HepG2 (cell line): Measurements from ENCODE around the gene MAPRE3. TPM values are rescaled to one million over a fixed set of nuclear protein-coding genes. Genes with fewer than 3 reads are reported as not detected.
"Not testable (repeated sequence)": the region's sequence is repeated elsewhere in the genome, so short reads cannot be mapped to it uniquely, and the experiment has no call there.

Source experiments
- ATAC-seq: fragments of 200-7000 bp; cut with Tn5 transposase; 3 replicates; pipeline ENCODE4 v1.9.1; 2020; ENCODE audit warnings: mild to moderate bottlenecking, moderate library complexity
- BruUV-seq: library from RNA; stranded (reverse); fragments of 400-500 nt; replicated peaks from 2 replicates; lab custom pipeline; 2021; lab: Mats Ljungman, UMichigan
- CTCF ChIA-PET: fragments of 300-600 bp; formaldehyde crosslinking; extraction: SDS; loops from one replicate; lab custom pipeline; 2021; ENCODE audit warnings: low total read pairs, inconsistent platforms, low intra/inter-chr PET ratio; lab: Yijun Ruan, JAX
- POLR2A ChIA-PET: fragments of 350-600 bp; sonication (Branson Sonifier 250); formaldehyde crosslinking; loops from one replicate; lab custom pipeline; 2020; ENCODE audit warnings: antibody characterized with exemption, inconsistent platforms; lab: Yijun Ruan, JAX
- DNase-seq: peaks from one replicate; pipeline ENCODE4 v3.0.0-alpha.2; 2015; ENCODE audit warnings: low spot score
- FAIRE-seq: peaks from 3 replicates; lab custom pipeline; 2011; peaks lifted over from hg19 to GRCh38; lab: Jason Lieb, UNC
- H2AFZ ChIP-seq: one replicate; pipeline ENCODE4 v1.6.1; 2011; ENCODE audit warnings: low read length, inconsistent platforms
- H3K27ac ChIP-seq: fragments of 300-600 bp; 3 replicates; pipeline ENCODE4 v1.8.0; 2011; ENCODE audit warnings: mixed run types, mild to moderate bottlenecking, mixed read lengths, low read length, inconsistent platforms; ENCODE audit not compliant: insufficient read depth; ENCODE audit errors: extremely low read length
- H3K27me3 ChIP-seq, 2 experiments: fragments of 200-600 bp in 1 of 2; 2 replicates in 1 of 2; 3 replicates in 1 of 2; pipeline versions ENCODE4 v1.6.0 to v1.8.0; 2011; ENCODE audit warnings: low read length in 2 of 2, mild to moderate bottlenecking in 2 of 2, moderate library complexity in 2 of 2, inconsistent platforms in 1 of 2; ENCODE audit not compliant: insufficient read depth in 2 of 2, control insufficient read depth in 1 of 2
- H3K36me3 ChIP-seq, 2 experiments: fragments of 200-600 bp in 1 of 2; replicated peaks in 1 of 2; 2 replicates in 1 of 2; 3 replicates in 1 of 2; pipeline versions ENCODE4 v1.5.1 to v1.8.0; 2011; ENCODE audit warnings: low read length in 2 of 2, inconsistent platforms in 1 of 2; ENCODE audit not compliant: insufficient read depth in 2 of 2, control insufficient read depth in 1 of 2
- H3K4me1 ChIP-seq: 2 replicates; pipeline ENCODE4 v1.5.1; 2012; ENCODE audit warnings: low read length, inconsistent platforms; ENCODE audit not compliant: insufficient read depth
- H3K4me2 ChIP-seq: 2 replicates; pipeline ENCODE4 v1.6.0; 2011; ENCODE audit warnings: low read depth, low read length, inconsistent platforms
- H3K4me3 ChIP-seq, 3 experiments: fragments of 200-600 bp in 1 of 3; sonication (generic), shearing (Covaris generic) in 1 of 3; replicated peaks in 1 of 3; 2 replicates each; pipeline ENCODE4 v1.5.1; 2011 to 2016; ENCODE audit warnings: low read length in 3 of 3, inconsistent platforms in 2 of 3, low read depth in 2 of 3, mild to moderate bottlenecking in 2 of 3, control low read depth in 1 of 3, mixed read lengths in 1 of 3; ENCODE audit not compliant: insufficient read depth in 1 of 3
- H3K79me2 ChIP-seq: one replicate; pipeline ENCODE4 v1.6.1; 2011; ENCODE audit warnings: low read length, inconsistent platforms; ENCODE audit not compliant: insufficient read depth
- H3K9ac ChIP-seq: 2 replicates; pipeline ENCODE4 v1.6.0; 2011; ENCODE audit warnings: mild to moderate bottlenecking, low read depth, low read length, inconsistent platforms; ENCODE audit not compliant: insufficient read depth
- H3K9me3 ChIP-seq: 2 replicates; pipeline ENCODE4 v1.5.1; 2012; ENCODE audit warnings: mild to moderate bottlenecking, low read length
- H4K20me1 ChIP-seq: 2 replicates; pipeline ENCODE4 v1.6.0; 2011; ENCODE audit warnings: inconsistent platforms, mild to moderate bottlenecking, low read length, moderate library complexity; ENCODE audit not compliant: insufficient read depth
- CREB1 ChIP-seq, 2 experiments: fragments of 450-650 bp in 1 of 2; IDR thresholded peaks; 2 replicates each; pipeline ENCODE4 v1.6.1; 2016 to 2017; ENCODE audit warnings: control low read depth in 1 of 2, mild to moderate bottlenecking in 1 of 2, missing compliant biosample characterization in 1 of 2, missing genetic modification characterization in 1 of 2
- NFE2L2 ChIP-seq: fragments of 150-350 bp; IDR thresholded peaks from 2 replicates; pipeline ENCODE4 v1.6.1; 2014; ENCODE audit warnings: low read length
- ZNF124 ChIP-seq: sonication (generic); formaldehyde crosslinking; IDR thresholded peaks from 2 replicates; pipeline ENCODE4 v1.4.0; 2020; ENCODE audit warnings: missing genetic modification reagents
- ZNF292 ChIP-seq: sonication (generic); formaldehyde crosslinking; IDR thresholded peaks from 2 replicates; pipeline ENCODE4 v1.8.1; 2022; ENCODE audit warnings: mild to moderate bottlenecking, low read depth, missing genetic modification reagents, borderline replicate concordance
- ZNF460 ChIP-seq: sonication (generic); formaldehyde crosslinking; IDR thresholded peaks from 2 replicates; pipeline ENCODE4 v1.5.1; 2020; ENCODE audit warnings: missing genetic modification reagents, mild to moderate bottlenecking, borderline replicate concordance
- ZNF496 ChIP-seq: sonication (generic); formaldehyde crosslinking; IDR thresholded peaks from 2 replicates; pipeline ENCODE4 v1.8.1; 2023; ENCODE audit warnings: mild to moderate bottlenecking, moderate library complexity, missing genetic modification reagents; ENCODE audit not compliant: insufficient replicate concordance
- ZNF615 ChIP-seq: sonication (generic); formaldehyde crosslinking; IDR thresholded peaks from 2 replicates; pipeline ENCODE4 v1.5.0; 2020; ENCODE audit warnings: mild to moderate bottlenecking, missing genetic modification reagents, borderline replicate concordance
- ZNF770 ChIP-seq: sonication (generic); formaldehyde crosslinking; IDR thresholded peaks from 2 replicates; pipeline ENCODE4 v1.5.0; 2020; ENCODE audit warnings: mild to moderate bottlenecking, missing genetic modification reagents
- WGBS: methylation state at CpG from one replicate; pipeline ENCODE4 v1.1.6; 2017; ENCODE audit warnings: low lambda C conversion rate; 5-methylcytosine and 5-hydroxymethylcytosine counted together
- in situ Hi-C: cut with HindIII; loops from 2 replicates; pipeline ENCODE4 v1.10.0; 2017; ENCODE audit warnings: low pct_unique_long_range_greater_than_20kb; ENCODE audit not compliant: extremely low pct_ligation_motif_present
- intact Hi-C: fragments of 100-400 bp; cut with micrococcal nuclease; formaldehyde crosslinking; loops from one replicate; pipeline ENCODE4 v1.10.0; 2022; ENCODE audit not compliant: unreplicated experiment
- polyA plus RNA-seq, 8 experiments: library from polyadenylated mRNA; depleted of rRNA in 3 of 8; stranded (reverse) in 7 of 8; unstranded in 1 of 8; fragments of >200 nt; fragmentation: Illumina TruSeq in 4 of 8; extraction: Trizol in 4 of 8; gene quantifications; 2 replicates each; pipeline versions ENCODE4 v1.2.1 to v1.2.3, GENCODE V29; 2011 to 2016; ENCODE audit warnings: low read depth in 4 of 8, missing spikeins in 1 of 8, mixed read lengths in 1 of 8; ENCODE audit not compliant: insufficient read depth in 1 of 8
- total RNA-seq, 5 experiments: library from RNA; depleted of rRNA; stranded (reverse); fragments of >200 nt; fragmentation: Illumina TruSeq; extraction: Trizol; gene quantifications; 2 replicates each; pipeline ENCODE4 v1.2.3, GENCODE V29; 2016; ENCODE audit warnings: low read depth in 1 of 5

Gene MAPRE3
- total and polyA plus RNA-seq, 2 of the 13 experiments (the other 11 are each of a cell fraction or from before 2014, with no cell fraction given) = 0.31 to 0.91 TPM

GRCh38 chr2:27075566-27075871, 105.1 kb downstream of the MAPRE3 start:
- ATAC-seq, DNase-seq, intact Hi-C loops, BruUV-seq, H3K9ac ChIP-seq, H3K27ac ChIP-seq, CTCF ChIA-PET, H4K20me1 ChIP-seq, H3K36me3 ChIP-seq, in situ Hi-C loops, H3K9me3 ChIP-seq, FAIRE-seq, H3K79me2 ChIP-seq, H2AFZ ChIP-seq: not testable (repeated sequence)
- H3K4me1 ChIP-seq = peaks cover 80% of the 10 kb centered on the region
- WGBS = 47% methylated on average over 6 of the region's 6 CpGs
- 0 out of 6 replicates have a peak overlapping the region, but pooled peaks of 1 of the 3 experiments have one; percentile 20 for H3K4me3 ChIP-seq
- H3K4me2 ChIP-seq = peak overlapping the region; percentile 49
- POLR2A ChIA-PET = interaction anchor here (2.4 kb wide), 1 partner anchor 24 kb away, joined by 9 read pairs; the partner anchor contains the start of gene AGBL5
- TF ChIP-seq ZNF770 (peak; percentile 29; the same call in 1 of the 2 replicates), ZNF615 (0 out of 2 replicates have a peak, but pooled peaks have one; percentile 35), ZNF460 (CRISPR knock-in tag) (peak; percentile 67), ZNF292 (CRISPR knock-in tag) (0 out of 2 replicates have a peak, but pooled peaks have one; percentile 54)
- peaks cover 0 to 16% of the 10 kb centered on the region in 2 experiments; a peak in 2 of 5 replicates for H3K27me3 ChIP-seq

GRCh38 chr2:27076323-27076722, 105.9 kb downstream of the MAPRE3 start:
- ChIA-PET POLR2A (interaction anchor here (0.9 to 1.5 kb wide), 4 partner anchors 11 to 41 kb away, joined by 3 to 5 read pairs (median 3); no protein-coding TSS in a partner anchor), CTCF (no interaction called here)
- Histone ChIP-seq H3K79me2 (peaks cover 1% of the 10 kb centered on the region), H4K20me1 (no peaks in the 10 kb centered on the region), H3K9me3 (no peaks in the 10 kb centered on the region), H3K9ac (no peak overlapping the region), H3K4me2 (peak overlapping the region; percentile 49; the same call in 1 of the 2 replicates), H2AFZ (peak overlapping the region; percentile 4), H3K4me3 (no peak overlapping the region), H3K36me3 (no peaks in the 10 kb centered on the region), H3K27me3 (peaks cover 0 to 16% of the 10 kb centered on the region in 2 experiments; a peak in 2 of 5 replicates), H3K27ac (no peak overlapping the region), H3K4me1 (peaks cover 87% of the 10 kb centered on the region)
- BruUV-seq = no TSS peak
- intact Hi-C loops = no loop called here
- 39% methylated on average over 4 of the region's 4 CpGs for WGBS
- in situ Hi-C loops = no loop called here
- FAIRE-seq (peak; percentile 15), DNase-seq (no peak), ATAC-seq (no peak)
- TF ChIP-seq NFE2L2 (peak; percentile 53; the same call in 1 of the 2 replicates), CREB1 (IDR thresholded peaks at IDR 0.05) (peak; percentile 38; the same call in 1 of the 2 replicates), CREB1 (CRISPR knock-in tag; IDR thresholded peaks at IDR 0.05) (no peak), ZNF124 (no peak), ZNF496 (CRISPR knock-in tag) (no peak)
